GM23338 (cell line): ENCODE data around the gene DCN. TPM values are rescaled to one million over a fixed set of nuclear protein-coding genes. Genes with fewer than 3 reads are reported as not detected.

Source experiments
- ATAC-seq: fragments of 200-7000 bp; cut with Tn5 transposase; 3 replicates; pipeline ENCODE4 v1.9.1; 2020
- DNase-seq: peaks from one replicate; pipeline ENCODE4 v3.0.0-alpha.2; 2015; ENCODE audit warnings: low spot score
- H2AFZ ChIP-seq: fragments of 200-600 bp; sonication (generic); 2 replicates; pipeline ENCODE4 v1.8.0; 2016; ENCODE audit warnings: antibody characterized with exemption, mild to moderate bottlenecking, moderate library complexity
- H3F3A ChIP-seq: fragments of 200-600 bp; sonication (generic); replicated peaks from 2 replicates; pipeline ENCODE4 v1.8.0; 2017; ENCODE audit warnings: antibody characterized with exemption, mixed run types, low read depth
- H3K27ac ChIP-seq: fragments of 200-600 bp; sonication (generic); 2 replicates; pipeline ENCODE4 v1.6.1; 2016; ENCODE audit warnings: low read depth
- H3K27me3 ChIP-seq: fragments of 200-600 bp; sonication (generic); 2 replicates; pipeline ENCODE4 v1.8.0; 2016; ENCODE audit warnings: mild to moderate bottlenecking, mixed run types, moderate library complexity; ENCODE audit not compliant: insufficient read depth
- H3K36me3 ChIP-seq: fragments of 200-600 bp; sonication (generic); 2 replicates; pipeline ENCODE4 v1.8.0; 2016; ENCODE audit warnings: mild to moderate bottlenecking; ENCODE audit not compliant: insufficient read depth
- H3K4me1 ChIP-seq: fragments of 200-600 bp; sonication (generic); 2 replicates; pipeline ENCODE4 v1.8.0; 2016; ENCODE audit warnings: mild to moderate bottlenecking, moderate library complexity; ENCODE audit not compliant: insufficient read depth
- H3K4me2 ChIP-seq: fragments of 200-600 bp; sonication (generic); 2 replicates; pipeline ENCODE4 v1.7.1; 2017; ENCODE audit warnings: mixed run types
- H3K4me3 ChIP-seq: fragments of 200-600 bp; sonication (generic); 2 replicates; pipeline ENCODE4 v1.6.1; 2016; ENCODE audit warnings: mixed run types
- H3K79me2 ChIP-seq: fragments of 200-600 bp; sonication (generic); replicated peaks from 2 replicates; pipeline ENCODE4 v1.8.0; 2017; ENCODE audit warnings: mild to moderate bottlenecking; ENCODE audit not compliant: insufficient read depth
- H3K9me2 ChIP-seq: fragments of 200-600 bp; sonication (generic); 2 replicates; pipeline ENCODE4 v1.8.0; 2017; ENCODE audit not compliant: insufficient read depth
- H4K20me1 ChIP-seq: fragments of 200-600 bp; sonication (generic); replicated peaks from 2 replicates; pipeline ENCODE4 v1.8.0; 2017; ENCODE audit warnings: mild to moderate bottlenecking; ENCODE audit not compliant: insufficient read depth
- H3K27ac Mint-ChIP-seq: 2 replicates; pipeline ENCODE4 v1.8.0; 2020; ENCODE audit warnings: inconsistent platforms, mild to moderate bottlenecking, moderate library complexity, mixed read lengths
- H3K27me3 Mint-ChIP-seq: 3 replicates; pipeline ENCODE4 v1.8.0; 2022; ENCODE audit warnings: low read depth, mild to moderate bottlenecking, moderate library complexity, mixed read lengths, inconsistent platforms; ENCODE audit not compliant: insufficient read depth, poor library complexity
- H3K36me3 Mint-ChIP-seq: 3 replicates; pipeline ENCODE4 v1.8.0; 2021; ENCODE audit warnings: low read depth, mild to moderate bottlenecking, inconsistent platforms, moderate library complexity, mixed read lengths
- H3K4me1 Mint-ChIP-seq: 3 replicates; pipeline ENCODE4 v1.8.0; 2020; ENCODE audit warnings: mild to moderate bottlenecking, inconsistent platforms, mixed read lengths
- H3K4me3 Mint-ChIP-seq: 3 replicates; pipeline ENCODE4 v1.8.0; 2021; ENCODE audit warnings: moderate library complexity, mild to moderate bottlenecking, inconsistent platforms, mixed read lengths
- H3K9me3 Mint-ChIP-seq: 3 replicates; pipeline ENCODE4 v1.8.0; 2020; ENCODE audit warnings: moderate library complexity, mild to moderate bottlenecking, inconsistent platforms, mixed read lengths
- EZH2 ChIP-seq: fragments of 200-600 bp; sonication (generic); IDR thresholded peaks from one replicate; pipeline ENCODE4 v1.8.0; 2017; ENCODE audit warnings: antibody characterized with exemption, mild to moderate bottlenecking, low read depth; ENCODE audit not compliant: unreplicated experiment
- EZH2phosphoT487 ChIP-seq: fragments of 200-600 bp; sonication (generic); IDR thresholded peaks from one replicate; pipeline ENCODE4 v1.8.1; 2018; ENCODE audit warnings: antibody characterized with exemption; ENCODE audit not compliant: unreplicated experiment
- JUNB ChIP-seq: IDR thresholded peaks from one replicate; pipeline ENCODE4 v1.6.1; 2016; ENCODE audit warnings: antibody characterized with exemption; ENCODE audit not compliant: unreplicated experiment
- NANOG ChIP-seq: IDR thresholded peaks from 2 replicates; pipeline ENCODE4 v1.6.1; 2016; ENCODE audit warnings: antibody characterized with exemption, borderline replicate concordance
- REST ChIP-seq: IDR thresholded peaks from one replicate; pipeline ENCODE4 v1.6.1; 2018; ENCODE audit warnings: antibody characterized with exemption; ENCODE audit not compliant: unreplicated experiment
- STAT1 ChIP-seq: IDR thresholded peaks from one replicate; pipeline ENCODE4 v1.6.1; 2016; ENCODE audit warnings: antibody characterized with exemption; ENCODE audit not compliant: unreplicated experiment
- ZNF114 ChIP-seq: fragments of 250-450 bp; sonication (Bioruptor Pico); IDR thresholded peaks from 2 replicates; pipeline ENCODE4 v1.5.0; 2020; ENCODE audit warnings: mild to moderate bottlenecking, moderate library complexity
- ZNF331 ChIP-seq: fragments of 250-450 bp; sonication (Bioruptor Pico); IDR thresholded peaks from 2 replicates; pipeline ENCODE4 v1.5.0; 2020; ENCODE audit warnings: low read depth, mild to moderate bottlenecking, moderate library complexity
- ZNF462 ChIP-seq: fragments of 250-450 bp; sonication (Bioruptor Pico); IDR thresholded peaks from 2 replicates; pipeline ENCODE4 v1.5.0; 2020; ENCODE audit warnings: mild to moderate bottlenecking, moderate library complexity
- polyA plus RNA-seq: library from polyadenylated mRNA; unstranded; fragments of >200 nt; fragmentation: Nextera tagmentation; extraction: Ambion mirVana; gene quantifications from 2 replicates; pipeline ENCODE4 v1.2.1, GENCODE V29; 2016
- total RNA-seq: library from RNA; depleted of rRNA; stranded (reverse); fragments of >200 nt; shearing (Covaris generic); gene quantifications from 2 replicates; pipeline ENCODE4 v1.2.3, GENCODE V29; 2014

DCN gene
- total and polyA plus RNA-seq, 2 experiments from 2014 or later, result not detected

DNA sequence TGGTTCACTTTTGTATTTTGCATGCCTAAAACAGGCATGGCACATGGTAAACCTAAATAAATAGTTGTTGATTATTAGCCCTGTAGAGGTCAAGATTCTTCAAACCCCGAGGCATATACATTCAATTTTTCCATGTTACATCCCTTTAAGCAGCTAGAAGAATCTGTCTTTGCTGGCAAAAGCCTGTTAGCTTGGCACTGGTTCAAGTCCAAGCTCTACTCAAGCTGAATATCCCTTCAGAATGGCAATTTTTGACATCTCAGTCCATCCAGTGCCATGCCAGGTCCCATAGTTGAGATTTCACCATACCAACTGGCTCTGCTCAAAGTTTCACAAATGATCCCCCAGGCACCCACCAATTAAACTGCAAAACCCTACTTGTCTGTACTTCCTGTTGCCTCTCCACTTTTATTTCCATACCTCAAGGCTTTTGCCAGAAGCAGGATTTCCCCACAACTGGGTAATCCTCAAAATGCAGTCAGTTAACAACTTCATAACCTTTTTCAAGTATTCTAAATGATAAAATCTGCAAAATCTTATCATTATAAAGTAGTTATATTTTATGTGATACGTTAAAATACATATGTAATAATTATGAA is 9.0 kb upstream of the DCN start:
- Histone ChIP-seq H3K79me2 (no peaks in the 10 kb centered on the region), H3K9me2 (no peaks in the 10 kb centered on the region), H3F3A (no peaks in the 10 kb centered on the region), H2AFZ (no peak overlapping the region), H3K36me3 (no peaks in the 10 kb centered on the region), H3K27me3 (no peaks in the 10 kb centered on the region), H3K4me3 (no peak overlapping the region), H3K4me1 (no peaks in the 10 kb centered on the region), H3K4me2 (no peak overlapping the region), H4K20me1 (no peaks in the 10 kb centered on the region), H3K27ac (no peak overlapping the region)
- Mint-ChIP-seq H3K27me3 (no peaks in the 10 kb centered on the region), H3K36me3 (peaks cover 5% of the 10 kb centered on the region; the same call in 1 of the 3 replicates), H3K4me1 (no peaks in the 10 kb centered on the region; the same call in 2 of the 3 replicates), H3K27ac (no peak overlapping the region), H3K9me3 (peaks cover 8% of the 10 kb centered on the region), H3K4me3 (no peak overlapping the region)
- ATAC-seq (no peak), DNase-seq (no peak)
- TF ChIP-seq STAT1, result no peak
- TF ChIP-seq EZH2phosphoT487, result no peak
- no peak for TF ChIP-seq JUNB
- no peak for TF ChIP-seq NANOG
- no peak for TF ChIP-seq REST

GRCh38 chr12:91189516-91189915 is 6.9 kb upstream of the DCN start:
- no peak overlapping the region for H3K4me2 ChIP-seq
- no peak for TF ChIP-seq ZNF331 (CRISPR knock-in tag)
- TF ChIP-seq REST, result no peak
- no peak for TF ChIP-seq ZNF114 (CRISPR knock-in tag)
- TF ChIP-seq EZH2, result no peak
- no peak for TF ChIP-seq ZNF462 (CRISPR knock-in tag)

More at GRCh38 chr12:91189516-91189915, 6.9 kb upstream of the DCN start:
- ATAC-seq, result no peak
- DNase-seq, result no peak
- H3K4me1 ChIP-seq, result no peaks in the 10 kb centered on the region
- no peaks in the 10 kb centered on the region for H3K79me2 ChIP-seq
- no peaks in the 10 kb centered on the region for H3K36me3 ChIP-seq
- Mint-ChIP-seq H3K9me3 (no peaks in the 10 kb centered on the region; the same call in 1 of the 3 replicates), H3K36me3 (no peaks in the 10 kb centered on the region), H3K27me3 (no peaks in the 10 kb centered on the region), H3K4me1 (no peaks in the 10 kb centered on the region; the same call in 2 of the 3 replicates), H3K4me3 (no peak overlapping the region), H3K27ac (no peak overlapping the region)
- no peaks in the 10 kb centered on the region for H3K9me2 ChIP-seq
- no peaks in the 10 kb centered on the region for H4K20me1 ChIP-seq
- no peak overlapping the region for H2AFZ ChIP-seq
- H3F3A ChIP-seq, result no peaks in the 10 kb centered on the region
- H3K4me3 ChIP-seq, result no peak overlapping the region
- H3K27me3 ChIP-seq, result no peaks in the 10 kb centered on the region
- H3K27ac ChIP-seq, result no peak overlapping the region
